AG04449 (cell line): ENCODE data around the gene DIP2C.

Source experiments
- CTCF ChIA-PET: fragments of 350-600 bp; formaldehyde crosslinking; extraction: SDS; loops from one replicate; lab custom pipeline; 2021; ENCODE audit warnings: antibody characterized with exemption; lab: Yijun Ruan, JAX
- POLR2A ChIA-PET: fragments of 400-600, 350-600 bp; formaldehyde crosslinking; extraction: SDS; loops from one replicate; lab custom pipeline; 2020; ENCODE audit warnings: antibody characterized with exemption, inconsistent platforms; lab: Yijun Ruan, JAX
- DNase-seq: peaks from one replicate; pipeline ENCODE4 v3.0.0-alpha.2; 2010; ENCODE audit warnings: low read depth, low spot score
- H3K4me3 ChIP-seq: 2 replicates; pipeline ENCODE4 v1.5.1; 2011; ENCODE audit warnings: low read depth, mild to moderate bottlenecking, control low read depth, low read length
- CTCF ChIP-seq: IDR thresholded peaks from one replicate; pipeline ENCODE4 v1.5.1; 2011; ENCODE audit warnings: mild to moderate bottlenecking, moderate library complexity, low read length, control low read depth, inconsistent platforms; ENCODE audit not compliant: insufficient read depth; ENCODE audit errors: missing control alignments

DIP2C gene

DNA sequence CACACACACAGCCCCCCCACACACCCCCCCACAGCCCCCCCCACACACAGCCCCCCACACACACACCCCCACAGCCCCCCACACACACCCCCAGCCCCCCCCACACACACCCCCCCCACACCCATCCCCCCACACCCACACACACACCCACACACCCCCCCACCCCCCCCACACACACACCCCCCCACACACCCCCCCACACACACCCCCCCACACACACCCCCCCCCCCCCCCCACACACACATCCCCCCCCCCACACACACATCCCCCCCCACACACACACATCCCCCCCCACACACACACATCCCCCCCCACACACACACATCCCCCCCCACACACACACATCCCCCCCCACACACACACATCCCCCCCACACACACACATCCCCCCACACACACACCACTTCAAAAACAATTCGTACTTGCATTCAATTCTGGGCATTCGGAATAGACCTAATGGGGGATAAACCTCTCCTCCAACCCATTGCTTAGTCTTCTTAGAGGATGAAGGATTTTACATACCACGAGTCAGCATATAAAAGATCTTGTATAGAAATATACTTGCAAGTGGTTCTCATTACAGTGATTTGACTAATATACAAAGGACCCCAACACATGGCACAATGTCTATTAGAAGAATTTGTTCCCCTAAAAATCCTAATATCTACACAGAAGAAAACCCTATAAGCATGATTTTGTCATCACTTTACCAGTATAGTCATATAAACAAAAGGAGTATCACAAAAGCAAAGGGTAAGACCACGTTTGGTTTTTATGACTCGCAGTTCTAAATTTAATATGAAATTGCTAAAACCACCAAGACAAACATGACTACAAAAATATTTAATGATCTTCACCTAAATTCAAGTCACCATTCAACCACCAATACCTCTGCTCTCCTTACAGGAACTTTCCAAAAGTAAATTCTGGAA, 80.9 kb downstream of the DIP2C start:
- ChIA-PET CTCF (interaction anchor here (1.2 kb wide), 1 partner anchor 9 kb away, joined by 4 read pairs; no protein-coding TSS in a partner anchor), POLR2A (interaction anchor here (1.5 kb wide), 1 partner anchor 10 kb away, joined by 3 read pairs; no protein-coding TSS in a partner anchor)
- TF ChIP-seq CTCF = no peak
- DNase-seq = no peak
- no peak overlapping the region for H3K4me3 ChIP-seq

DNA sequence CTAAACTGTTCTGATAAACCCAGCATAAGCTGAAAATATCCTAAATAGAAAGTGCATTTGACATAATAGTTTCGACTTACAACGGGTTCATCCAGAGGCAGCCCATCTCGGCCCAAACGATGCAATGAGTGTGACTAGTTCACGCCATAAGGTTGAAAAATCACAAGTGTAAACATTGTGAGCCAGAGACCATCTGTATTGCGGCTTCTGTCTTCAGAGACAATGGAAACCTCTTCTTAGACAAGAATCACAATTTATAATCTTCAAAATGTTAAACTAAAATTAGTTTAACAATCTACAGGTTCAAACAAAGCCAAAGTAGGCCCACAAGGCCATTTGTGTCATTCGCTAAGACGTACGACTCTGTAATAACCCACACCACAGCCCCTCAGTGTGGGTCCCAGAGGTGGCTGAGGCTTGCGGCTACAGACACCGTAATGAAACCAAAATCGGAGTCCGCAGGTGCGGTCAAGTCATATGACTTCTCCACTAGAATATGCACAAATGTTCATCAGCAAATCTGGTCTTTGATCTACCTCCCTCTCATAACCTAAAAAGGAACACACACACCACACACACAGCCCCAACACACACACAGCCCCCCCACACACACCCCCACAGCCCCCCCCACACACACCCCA, 81.8 kb downstream of the DIP2C start:
- H3K4me3 ChIP-seq = peak overlapping the region; percentile 26; the same call in 1 of the 2 replicates
- no peak for TF ChIP-seq CTCF
- no peak for DNase-seq
- CTCF ChIA-PET = no interaction called here
- POLR2A ChIA-PET = interaction anchor here (1.2 kb wide), 1 partner anchor 9 kb away, joined by 6 read pairs; no protein-coding TSS in a partner anchor

- POLR2A ChIA-PET = interaction anchor here (1.2 kb wide), 1 partner anchor 9 kb away, joined by 6 read pairs; no protein-coding TSS in a partner anchor
- TF ChIP-seq CTCF = no peak
- DNase-seq = no peak
- no peak overlapping the region for H3K4me3 ChIP-seq
- CTCF ChIA-PET = no interaction called here
These were observed 82.5 kb downstream of the DIP2C start for GRCh38 chr10:606762-607544.

DNA sequence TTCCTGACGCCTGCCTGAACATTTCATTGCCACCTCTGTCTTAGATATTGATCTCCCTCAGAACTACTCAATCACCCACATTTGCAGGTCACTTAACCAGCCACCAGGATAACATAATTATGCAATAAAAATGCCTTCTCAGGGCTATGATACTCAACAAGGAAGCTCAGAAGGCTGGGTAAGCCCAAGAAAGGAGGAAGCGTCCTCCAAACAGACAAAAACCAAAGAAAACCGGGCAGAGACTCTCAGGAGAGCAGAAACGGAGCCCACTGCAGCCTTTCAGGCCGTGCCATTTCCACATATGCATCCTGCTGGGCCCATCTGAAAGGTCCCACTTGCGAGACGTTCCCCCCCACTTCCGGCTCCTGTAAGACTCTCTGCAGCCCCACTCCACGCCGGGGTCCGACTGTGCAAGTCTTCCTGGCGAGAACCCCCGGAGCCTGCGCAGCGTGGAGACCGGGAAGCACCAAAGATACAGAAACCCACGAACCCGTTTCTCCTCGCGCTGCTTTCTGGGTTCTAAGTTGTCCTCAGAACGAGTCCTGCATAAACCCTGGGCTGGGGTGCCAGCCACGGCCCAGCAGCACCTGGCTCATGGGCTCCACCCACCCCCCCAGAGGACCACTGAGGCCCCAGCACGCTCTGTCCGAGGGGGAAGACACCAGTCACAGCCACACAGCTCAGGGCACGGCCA, 83.7 kb downstream of the DIP2C start:
- H3K4me3 ChIP-seq = no peak overlapping the region
- no peak for TF ChIP-seq CTCF
- no peak for DNase-seq
- ChIA-PET CTCF (interaction anchor here (1.6 kb wide), 1 partner anchor 17 kb away, joined by 4 read pairs; no protein-coding TSS in a partner anchor), POLR2A (no interaction called here)

DNA sequence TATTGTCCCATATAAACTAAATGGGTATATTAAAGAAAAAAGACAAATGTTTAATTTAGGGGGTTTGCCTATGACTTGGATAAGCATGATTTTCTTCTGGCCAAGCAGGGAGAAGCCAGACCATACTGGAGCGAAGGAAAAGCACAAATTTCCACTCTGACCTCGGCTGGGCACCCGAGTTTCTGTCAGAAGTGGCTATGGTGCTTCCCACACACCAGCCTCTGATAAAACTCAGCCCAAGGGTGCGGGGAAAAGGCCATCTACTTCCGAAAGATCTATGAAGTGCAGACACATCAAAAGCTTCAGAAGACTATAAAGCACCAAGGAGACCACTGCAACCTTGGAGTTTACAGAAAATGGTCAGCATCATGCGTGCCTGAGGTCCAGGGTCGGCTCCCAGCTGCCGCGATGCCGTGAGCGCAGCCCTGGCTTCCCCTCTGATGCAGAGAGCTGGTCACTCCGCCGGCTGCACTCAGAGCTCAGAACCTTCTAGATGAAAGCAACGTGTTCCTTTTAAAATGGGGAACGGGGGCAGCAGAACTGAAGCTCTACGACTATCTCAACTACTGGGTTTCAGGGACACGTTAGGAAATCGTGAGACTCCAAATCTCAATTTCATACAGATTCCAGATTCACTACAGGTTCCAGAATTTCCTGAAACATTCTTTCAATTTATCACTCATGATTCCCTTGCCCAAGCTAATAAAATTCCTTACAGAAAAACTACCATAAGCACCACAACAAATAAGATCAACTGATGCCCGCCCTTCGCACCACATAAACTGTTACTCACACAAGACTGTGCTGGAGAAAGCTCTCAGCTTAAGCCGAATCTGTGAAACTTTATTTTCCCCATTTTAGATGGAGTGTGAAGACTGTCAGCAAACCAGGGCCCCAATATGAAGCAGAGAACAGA, 84.5 kb downstream of the DIP2C start:
- H3K4me3 ChIP-seq = no peak overlapping the region
- ChIA-PET POLR2A (no interaction called here), CTCF (interaction anchor here (1.6 kb wide), 1 partner anchor 16 kb away, joined by 4 read pairs; no protein-coding TSS in a partner anchor)
- TF ChIP-seq CTCF = no peak
- no peak for DNase-seq
